ENCODE data around the gene ABHD1. TPM values are rescaled to one million over a fixed set of nuclear protein-coding genes. Genes with fewer than 3 reads are reported as not detected.

The ABHD1 gene
- total RNA-seq: 0.24 TPM in 1 of 2 replicates, not detected in the other

DNA sequence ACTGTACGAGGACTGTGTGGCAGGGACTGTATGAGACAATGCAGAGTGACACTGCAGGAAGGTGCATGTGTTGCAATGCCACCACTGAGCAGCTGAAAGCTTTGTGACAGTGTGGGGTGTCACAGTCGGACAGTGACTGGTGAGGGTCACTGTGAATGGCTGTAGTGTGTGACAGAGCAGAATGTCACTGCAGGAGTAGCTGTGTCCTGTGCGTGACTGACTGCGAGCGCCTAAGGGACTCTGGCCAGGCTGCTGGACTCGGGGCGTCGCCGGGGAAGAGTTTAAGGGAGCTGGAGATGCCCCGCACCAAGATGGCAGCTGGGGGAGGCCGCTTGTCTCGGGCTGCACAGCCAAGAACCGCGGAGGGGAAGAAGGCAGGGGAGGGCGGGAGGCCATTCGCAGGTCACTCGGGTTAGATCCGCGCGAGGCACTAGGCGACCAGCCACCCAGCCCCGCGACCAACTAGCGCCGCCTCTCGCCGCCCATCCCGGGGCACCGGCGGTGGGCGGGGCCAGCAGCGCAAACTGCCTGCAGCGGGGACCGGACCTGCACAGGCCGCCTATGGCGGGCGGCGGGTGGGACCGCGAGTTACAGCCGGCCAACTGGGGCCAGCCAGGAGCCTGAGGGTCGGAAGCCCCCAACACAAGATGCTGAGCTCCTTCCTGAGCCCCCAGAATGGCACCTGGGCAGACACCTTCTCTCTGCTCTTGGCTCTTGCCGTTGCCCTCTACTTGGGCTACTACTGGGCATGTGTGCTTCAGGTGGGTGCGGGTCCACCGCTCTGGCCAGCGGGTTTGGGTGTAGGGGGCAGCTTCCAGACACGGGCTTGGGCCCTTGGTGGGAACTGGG lies at the start of gene ABHD1:
Gene ABHD1, plus strand, starts transcription at position 514 of the 849 bp plus-strand sequence. Its CDS starts 134 bp downstream, at position 648.

DNA sequence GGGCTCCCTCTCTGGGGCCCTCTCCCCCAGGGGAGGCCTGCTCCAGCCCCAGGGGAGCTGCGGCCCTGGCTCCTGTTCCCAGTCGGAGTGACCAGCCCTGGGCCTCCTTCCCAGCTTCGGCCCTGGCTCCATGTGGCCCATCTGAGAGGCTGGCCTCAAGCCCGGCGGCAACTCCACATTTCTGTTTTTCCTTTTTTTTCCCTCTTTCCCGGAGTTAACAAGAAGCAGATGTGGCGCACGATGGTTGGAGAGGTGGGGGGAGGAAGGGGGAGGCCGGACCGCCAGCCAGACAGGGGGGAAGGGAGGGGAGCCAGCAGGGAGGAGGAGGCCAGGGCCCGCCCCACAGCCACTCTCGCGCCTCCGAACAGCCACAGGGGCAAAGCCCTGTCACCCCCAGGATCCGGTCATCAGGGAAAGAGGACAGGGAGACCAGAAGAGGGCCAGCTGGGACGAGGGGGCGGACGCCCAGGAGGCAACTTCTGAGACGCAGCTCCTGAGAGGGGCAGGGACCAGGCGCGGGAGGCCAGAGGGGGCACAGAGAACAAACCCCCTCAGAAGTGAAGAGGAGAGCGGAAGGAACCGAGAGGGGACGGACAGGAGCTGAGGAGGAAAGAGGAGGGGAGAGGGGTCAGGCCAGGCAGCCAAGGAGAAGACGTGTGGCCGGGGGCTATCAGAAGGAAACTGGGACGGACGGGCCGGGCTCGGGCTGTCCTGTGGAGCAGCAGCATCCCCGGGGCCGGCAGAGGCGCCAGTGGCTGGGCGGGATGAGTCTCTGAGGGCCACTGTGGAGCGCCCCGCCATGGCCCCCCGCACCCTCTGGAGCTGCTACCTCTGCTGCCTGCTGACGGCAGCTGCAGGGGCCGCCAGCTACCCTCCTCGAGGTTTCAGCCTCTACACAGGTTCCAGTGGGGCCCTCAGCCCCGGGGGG lies 45.1 kb upstream of the ABHD1 start, which contains the start of gene EMILIN1:
Gene EMILIN1, plus strand, starts transcription at position 349 of the 928 bp plus-strand sequence. Its CDS starts 451 bp downstream, at position 800.

DNA sequence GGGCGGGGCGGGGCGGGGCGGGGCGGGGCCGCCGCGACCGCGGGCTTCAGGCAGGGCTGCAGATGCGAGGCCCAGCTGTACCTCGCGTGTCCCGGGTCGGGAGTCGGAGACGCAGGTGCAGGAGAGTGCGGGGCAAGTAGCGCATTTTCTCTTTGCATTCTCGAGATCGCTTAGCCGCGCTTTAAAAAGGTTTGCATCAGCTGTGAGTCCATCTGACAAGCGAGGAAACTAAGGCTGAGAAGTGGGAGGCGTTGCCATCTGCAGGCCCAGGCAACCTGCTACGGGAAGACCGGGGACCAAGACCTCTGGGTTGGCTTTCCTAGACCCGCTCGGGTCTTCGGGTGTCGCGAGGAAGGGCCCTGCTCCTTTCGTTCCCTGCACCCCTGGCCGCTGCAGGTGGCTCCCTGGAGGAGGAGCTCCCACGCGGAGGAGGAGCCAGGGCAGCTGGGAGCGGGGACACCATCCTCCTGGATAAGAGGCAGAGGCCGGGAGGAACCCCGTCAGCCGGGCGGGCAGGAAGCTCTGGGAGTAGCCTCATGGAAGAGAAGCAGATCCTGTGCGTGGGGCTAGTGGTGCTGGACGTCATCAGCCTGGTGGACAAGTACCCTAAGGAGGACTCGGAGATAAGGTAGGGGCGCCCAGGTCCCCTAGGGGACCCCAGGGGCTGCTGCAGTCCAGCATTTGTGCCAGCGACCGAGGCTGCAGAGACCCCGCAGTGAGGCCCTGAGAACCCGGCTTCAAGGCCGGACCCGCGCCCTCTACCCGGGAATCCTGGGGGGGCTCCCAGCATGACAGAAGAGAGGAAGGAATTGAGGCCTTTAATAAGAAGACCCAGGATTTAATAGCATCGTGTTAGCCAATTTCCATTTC lies 36.7 kb upstream of the ABHD1 start, which contains the start of gene KHK:
Gene KHK, plus strand, starts transcription at position 49 of the 870 bp plus-strand sequence. Its CDS starts 488 bp downstream, at position 537.

DNA sequence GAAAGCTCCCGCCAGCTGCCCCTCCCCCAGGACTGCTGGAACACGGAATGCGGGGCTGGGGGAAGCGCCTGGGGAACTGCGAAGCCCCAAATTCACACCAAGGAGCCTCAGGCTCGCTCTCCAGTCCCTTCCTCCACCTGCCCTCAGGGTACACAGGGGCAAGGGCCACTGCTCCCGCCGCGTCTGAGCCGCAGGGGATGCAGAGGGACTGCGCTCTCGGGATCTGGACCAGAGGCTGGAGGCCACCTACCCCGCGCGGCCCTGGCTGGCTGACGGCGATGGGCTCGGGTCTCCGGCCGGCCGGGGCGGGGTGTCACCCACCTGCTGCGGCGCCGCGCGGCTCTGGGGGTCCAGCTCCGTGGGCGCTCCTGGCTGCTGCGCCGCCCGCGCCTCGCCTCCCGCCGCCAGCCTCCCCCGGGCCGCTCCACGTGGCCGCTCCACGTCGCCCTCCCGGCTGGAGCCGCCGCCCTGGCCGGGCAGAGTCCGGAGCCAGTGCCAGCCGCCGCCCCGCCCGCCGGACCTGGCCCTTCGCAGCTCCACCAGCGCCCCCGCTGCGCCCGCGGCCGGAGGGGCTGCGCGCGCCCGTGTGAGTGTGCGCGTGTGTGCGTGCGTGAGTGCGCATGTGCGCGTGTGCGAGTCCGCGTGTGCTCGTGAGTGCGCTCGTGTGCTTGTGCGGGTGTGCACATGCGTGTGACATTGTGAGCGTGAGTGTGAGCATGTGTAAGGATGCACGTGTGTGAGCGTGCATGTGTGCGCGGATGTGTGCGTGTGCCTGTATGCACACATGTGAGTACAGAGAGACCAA lies 4.9 kb upstream of the ABHD1 start, which contains the start of gene CGREF1:
Gene CGREF1, minus strand, starts transcription at position 604 of the 805 bp plus-strand sequence. CDS start 14,762 bp downstream, outside the sequence.

DNA sequence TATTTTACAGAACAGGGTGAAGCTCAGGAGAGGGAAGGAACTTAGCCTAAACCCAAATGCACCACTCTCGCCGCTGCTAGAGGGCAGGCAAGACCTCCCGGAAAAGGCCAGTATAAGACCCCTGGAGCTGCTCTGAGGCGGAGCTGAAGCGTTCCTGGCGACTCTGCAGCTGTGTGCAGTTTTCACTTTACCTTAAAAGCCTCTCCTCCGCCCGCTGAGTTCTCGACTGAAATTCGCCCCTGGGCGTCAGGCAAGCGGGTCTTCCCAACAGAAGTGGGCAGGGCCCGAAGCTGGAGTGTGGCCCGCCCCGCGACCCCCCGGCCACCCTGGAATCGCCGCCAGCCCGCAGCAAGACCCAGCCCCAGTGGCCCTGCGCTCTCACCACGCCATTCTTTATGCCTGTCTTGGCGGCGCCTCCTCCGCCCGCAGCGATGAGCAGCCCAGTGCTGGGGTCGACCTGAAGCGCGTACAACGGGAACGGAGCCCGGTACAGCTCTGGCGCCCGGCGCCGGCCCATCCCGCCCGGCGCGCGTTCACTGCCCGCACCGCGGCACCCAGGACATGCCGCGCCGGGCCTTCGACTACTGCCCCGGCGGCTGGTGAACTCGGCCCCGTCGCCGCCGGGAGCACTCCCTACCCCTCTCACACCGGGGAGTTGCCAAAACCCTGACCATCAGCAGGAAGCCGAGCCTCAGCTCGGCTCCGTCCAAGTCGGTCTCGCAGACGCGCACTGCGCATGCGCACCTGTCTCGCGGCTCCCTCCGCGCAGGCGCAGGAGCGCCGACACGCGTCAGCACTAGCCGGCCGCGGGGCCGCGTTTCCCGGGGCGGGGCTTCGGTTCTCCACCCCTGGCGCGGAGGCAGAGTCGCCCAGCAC lies 10.5 kb downstream of the ABHD1 start, which contains the start of gene PREB:
Gene PREB, minus strand, starts transcription at position 732 of the 876 bp plus-strand sequence. Its CDS starts 215 bp downstream, at position 517.

DNA sequence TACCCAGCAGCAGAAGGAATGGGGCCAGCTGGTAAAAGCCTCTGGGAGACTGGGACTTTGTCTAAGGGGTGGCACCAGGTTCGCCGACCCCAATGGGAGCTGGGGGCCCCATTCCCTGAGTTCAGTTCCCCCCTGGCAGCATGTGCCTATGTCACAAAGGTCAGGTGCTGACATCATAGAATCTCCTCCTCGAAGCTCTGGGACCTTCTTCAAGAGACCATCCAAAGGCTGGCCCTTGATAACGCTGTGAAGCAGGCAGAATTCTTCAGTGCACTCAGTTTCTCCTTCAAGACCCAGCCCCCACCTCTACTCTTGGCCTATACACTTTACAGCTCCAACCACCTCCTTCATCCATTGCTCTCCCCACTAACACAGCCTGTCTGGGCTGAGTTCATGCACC lies 15.7 kb downstream of the ABHD1 start, which contains the start of gene PRR30:
Gene PRR30, minus strand, starts transcription at position 101 of the 400 bp plus-strand sequence. CDS start 1,081 bp downstream, outside the sequence.

DNA sequence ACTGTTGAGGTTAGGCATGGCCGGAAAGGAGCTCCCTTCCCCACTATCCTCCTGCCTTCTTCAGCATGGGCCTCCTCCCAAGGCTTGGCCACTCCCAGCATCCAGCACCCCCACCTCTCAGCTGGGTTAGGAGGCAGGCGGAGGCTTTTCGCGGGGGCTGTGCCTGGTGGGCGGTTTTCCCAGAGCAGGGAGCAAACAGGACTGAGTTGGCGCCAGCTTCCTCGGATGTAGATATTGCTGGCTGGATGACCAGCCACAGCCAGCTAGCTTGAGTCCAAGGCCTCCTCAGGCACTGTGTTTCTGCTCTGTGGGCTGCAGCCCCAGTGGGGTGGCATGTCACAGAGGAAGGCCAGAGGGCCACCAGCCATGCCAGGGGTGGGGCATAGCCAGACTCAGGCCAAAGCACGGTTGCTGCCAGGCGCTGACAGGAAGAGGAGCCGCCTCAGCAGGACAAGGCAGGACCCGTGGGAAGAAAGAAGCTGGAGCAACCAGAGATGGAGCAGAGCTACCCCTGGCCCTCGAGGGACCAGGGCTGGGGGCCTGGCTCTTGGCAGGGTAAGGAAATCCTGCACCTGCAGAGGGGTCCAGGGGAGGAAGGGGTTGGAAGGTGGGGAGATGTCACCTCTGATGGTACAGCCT lies 25.3 kb downstream of the ABHD1 start, which contains the start of gene TCF23:
Gene TCF23, plus strand, starts transcription at position 204 of the 639 bp plus-strand sequence. Its CDS starts 130 bp downstream, at position 334.

Other genes with a start within 250 kb of the ABHD1 start
- 3.4 and 6.0 TPM in 2 replicates for gene MAPRE3, start 153.2 kb upstream of the ABHD1 start, total RNA-seq
- 65.7 and 77.4 TPM in 2 replicates for gene TMEM214, start 90.8 kb upstream of the ABHD1 start, total RNA-seq
- 28.9 and 29.5 TPM in 2 replicates for gene AGBL5, start 72.1 kb upstream of the ABHD1 start, total RNA-seq
- 145 and 193 TPM in 2 replicates for gene OST4, start 52.2 kb upstream of the ABHD1 start, total RNA-seq
- 147 and 151 TPM in 2 replicates for gene EMILIN1, start 45.2 kb upstream of the ABHD1 start, total RNA-seq
- gene KHK, start 37.0 kb upstream of the ABHD1 start, total RNA-seq: 0.32 and 0.36 TPM in 2 replicates
- 1.5 and 1.9 TPM in 2 replicates for gene CGREF1, start 4.7 kb upstream of the ABHD1 start, total RNA-seq
- 43.2 and 45.2 TPM in 2 replicates for gene PREB, start 10.8 kb downstream of the ABHD1 start, total RNA-seq
- gene PRR30, start 15.6 kb downstream of the ABHD1 start, total RNA-seq: not detected in 2 replicates
- gene TCF23, start 25.2 kb downstream of the ABHD1 start, total RNA-seq: not detected in 2 replicates
- 153 TPM in 2 replicates for gene ATRAID, start 88.2 kb downstream of the ABHD1 start, total RNA-seq
- gene SLC5A6, start 88.5 kb downstream of the ABHD1 start, total RNA-seq: 17.0 and 19.8 TPM in 2 replicates
- 33.2 and 44.8 TPM in 2 replicates for gene CAD, start 93.6 kb downstream of the ABHD1 start, total RNA-seq
- gene SLC30A3, start 139.2 kb downstream of the ABHD1 start, total RNA-seq: not detected in 2 replicates
- not detected in 2 replicates for gene DNAJC5G, start 151.6 kb downstream of the ABHD1 start, total RNA-seq
- gene TRIM54, start 158.6 kb downstream of the ABHD1 start, total RNA-seq: not detected in 2 replicates
- gene UCN, start 184.6 kb downstream of the ABHD1 start, total RNA-seq: 0.81 and 0.85 TPM in 2 replicates
- gene MPV17, start 199.3 kb downstream of the ABHD1 start, total RNA-seq: 75.6 and 80.8 TPM in 2 replicates
- gene GTF3C2, start 232.9 kb downstream of the ABHD1 start, total RNA-seq: 29.7 and 32.4 TPM in 2 replicates
- 27.8 and 29.9 TPM in 2 replicates for gene EIF2B4, start 246.5 kb downstream of the ABHD1 start, total RNA-seq
- 161 and 169 TPM in 2 replicates for gene SNX17, start 246.8 kb downstream of the ABHD1 start, total RNA-seq

All from hair follicle dermal papilla cell (primary cell).